B cell (primary cell): ENCODE measurements around the gene HTR3A.

Experiments used
- CTCF ChIP-seq: fragments of 200-600 bp; IDR thresholded peaks from one replicate; pipeline ENCODE4 v1.8.0; 2022; ENCODE audit warnings: antibody characterized with exemption, mild to moderate bottlenecking
- EZH2 ChIP-seq: IDR thresholded peaks from 2 replicates; pipeline ENCODE4 v1.6.1; 2012; ENCODE audit warnings: borderline replicate concordance, low read depth, mild to moderate bottlenecking, moderate library complexity, low read length; ENCODE audit not compliant: insufficient read depth, poor library complexity, severe bottlenecking

DNA sequence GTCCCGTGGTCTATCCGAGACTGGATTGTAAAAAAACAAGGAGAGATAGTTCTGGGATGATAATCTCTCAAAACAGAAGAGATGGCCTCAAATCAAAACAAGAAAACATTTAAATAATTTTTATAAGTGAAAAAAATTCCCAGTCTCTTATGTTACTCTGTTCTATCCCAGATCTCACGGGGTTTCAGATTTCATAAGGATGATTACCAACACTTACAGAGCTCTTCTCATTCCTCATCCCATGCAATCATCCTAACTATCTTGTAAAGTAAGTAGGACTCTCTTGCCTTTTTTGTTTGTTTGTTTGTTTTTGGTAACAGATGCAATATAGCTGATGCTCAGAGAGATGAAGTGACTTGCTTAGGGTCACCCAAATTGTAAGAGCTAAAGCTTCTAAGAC lies 64.6 kb downstream of the HTR3A start:
- TF ChIP-seq CTCF (no peak), EZH2 (no peak)
